ENCODE results near the gene EXOC3L4. TPM values are rescaled to one million over a fixed set of nuclear protein-coding genes. Genes with fewer than 3 reads are reported as not detected.

EXOC3L4 gene
- total RNA-seq, 1 donor from 2014 or later: 4.2 TPM

- peak; percentile 63 for ATAC-seq
- intact Hi-C loops (cut with DNase I): loop anchor here (10.0 kb wide), 2 partner anchors 81 to 191 kb away; no protein-coding TSS in a partner anchor
- H3K4me3 ChIP-seq: peak overlapping the region; percentile 30
Measured at GRCh38 chr14:103103461-103104388, 9.2 kb downstream of the EXOC3L4 start.

GRCh38 chr14:103104389-103104653 lies 9.8 kb downstream of the EXOC3L4 start:
- intact Hi-C loops (cut with DNase I): loop anchor here (10.0 kb wide), 2 partner anchors 80 to 190 kb away; no protein-coding TSS in a partner anchor
- H3K27me3 ChIP-seq: peaks cover 34% of the 10 kb centered on the region
- peak overlapping the region; percentile 30 for H3K4me3 ChIP-seq
- H3K27ac ChIP-seq: no peak overlapping the region
- no peak for DNase-seq
- H3K4me1 ChIP-seq: peaks cover 24% of the 10 kb centered on the region
- H3K9me3 ChIP-seq: no peaks in the 10 kb centered on the region
- no peak for ATAC-seq
- no peak for TF ChIP-seq CTCF (IDR thresholded peaks at IDR 0.05)
- no peaks in the 10 kb centered on the region for H3K36me3 ChIP-seq

More at GRCh38 chr14:103103461-103104388, 9.2 kb downstream of the EXOC3L4 start:
- no peak overlapping the region for H3K27ac ChIP-seq
- peak; percentile 24 for TF ChIP-seq CTCF (IDR thresholded peaks at IDR 0.05)
- peaks cover 34% of the 10 kb centered on the region for H3K27me3 ChIP-seq
- peaks cover 24% of the 10 kb centered on the region for H3K4me1 ChIP-seq
- no peaks in the 10 kb centered on the region for H3K36me3 ChIP-seq
- no peaks in the 10 kb centered on the region for H3K9me3 ChIP-seq
- peak; percentile 82 for DNase-seq

- peak; percentile 89 for DNase-seq
- H3K4me3 ChIP-seq: no peak overlapping the region
- H3K36me3 ChIP-seq: no peaks in the 10 kb centered on the region
- intact Hi-C loops (cut with DNase I): loop anchor here (10.0 kb wide), 2 partner anchors 80 to 190 kb away; no protein-coding TSS in a partner anchor
- H3K27ac ChIP-seq: no peak overlapping the region
- peak; percentile 84 for ATAC-seq
- peaks cover 34% of the 10 kb centered on the region for H3K27me3 ChIP-seq
- peaks cover 25% of the 10 kb centered on the region for H3K4me1 ChIP-seq
- no peaks in the 10 kb centered on the region for H3K9me3 ChIP-seq
- TF ChIP-seq CTCF (IDR thresholded peaks at IDR 0.05): peak; percentile 96
Measured at GRCh38 chr14:103104654-103105452, 10.3 kb downstream of the EXOC3L4 start.

GRCh38 chr14:103105580-103106150 lies 11.1 kb downstream of the EXOC3L4 start:
- no peaks in the 10 kb centered on the region for H3K36me3 ChIP-seq
- DNase-seq: no peak
- no peak for TF ChIP-seq CTCF (IDR thresholded peaks at IDR 0.05)
- H3K4me1 ChIP-seq: peaks cover 33% of the 10 kb centered on the region
- H3K4me3 ChIP-seq: no peak overlapping the region
- H3K9me3 ChIP-seq: no peaks in the 10 kb centered on the region
- intact Hi-C loops (cut with DNase I): loop anchor here (10.0 kb wide), 2 partner anchors 79 to 189 kb away; no protein-coding TSS in a partner anchor
- no peak overlapping the region for H3K27ac ChIP-seq
- peaks cover 34% of the 10 kb centered on the region for H3K27me3 ChIP-seq
- no peak for ATAC-seq

GRCh38 chr14:103107455-103107854 lies 12.9 kb downstream of the EXOC3L4 start:
- peaks cover 21% of the 10 kb centered on the region for H3K27me3 ChIP-seq

More at GRCh38 chr14:103107455-103107854, 12.9 kb downstream of the EXOC3L4 start:
- Histone ChIP-seq H3K36me3 (no peaks in the 10 kb centered on the region), H3K4me3 (no peak overlapping the region), H3K27ac (no peak overlapping the region), H3K4me1 (peaks cover 48% of the 10 kb centered on the region), H3K9me3 (no peaks in the 10 kb centered on the region)
- ATAC-seq: no peak
- no peak for TF ChIP-seq CTCF (IDR thresholded peaks at IDR 0.05)
- intact Hi-C loops (cut with DNase I): loop anchor here (10.0 kb wide), 2 partner anchors 77 to 187 kb away; no protein-coding TSS in a partner anchor
- no peak for DNase-seq
